PC-9 (cell line): ENCODE results near the gene ATF6. TPM values are rescaled to one million over a fixed set of nuclear protein-coding genes. Genes with fewer than 3 reads are reported as not detected.

Experiments
- BruUV-seq: library from RNA; stranded (reverse); fragments of 400-500 nt; replicated peaks from 2 replicates; lab custom pipeline; 2021; lab: Mats Ljungman, UMichigan
- CTCF ChIA-PET: fragments of 300-600 bp; sonication (Branson Sonifier 250); formaldehyde crosslinking; loops from one replicate; lab custom pipeline; 2022; ENCODE audit warnings: antibody characterized with exemption; lab: Charles Lee
- POLR2A ChIA-PET: fragments of 300-600 bp; sonication (Branson Sonifier 250); formaldehyde crosslinking; loops from one replicate; lab custom pipeline; 2022; ENCODE audit warnings: antibody characterized with exemption; ENCODE audit not compliant: unreplicated experiment; lab: Charles Lee
- DNase-seq, 2 experiments: peaks; one replicate each; pipeline versions ENCODE4 v3.0.0 to v3.0.0-alpha.2; 2015 to 2022; ENCODE audit warnings: mixed read lengths in 1 of 2
- H2AFZ ChIP-seq: fragments of 200-600 bp; sonication (generic); 2 replicates; pipeline ENCODE4 v1.8.1; 2017; ENCODE audit warnings: antibody characterized with exemption
- H3F3A ChIP-seq: fragments of 200-600 bp; sonication (generic); 2 replicates; pipeline ENCODE4 v1.8.1; 2017; ENCODE audit warnings: antibody characterized with exemption, mild to moderate bottlenecking, low read depth; ENCODE audit not compliant: insufficient read depth
- H3K27ac ChIP-seq: fragments of 200-600 bp; sonication (generic); 2 replicates; pipeline ENCODE4 v1.6.1; 2016; ENCODE audit warnings: mixed run types
- H3K27me3 ChIP-seq: fragments of 200-600 bp; sonication (generic); 2 replicates; pipeline ENCODE4 v1.6.1; 2016; ENCODE audit warnings: low read depth, mixed run types; ENCODE audit not compliant: insufficient read depth
- H3K36me3 ChIP-seq: fragments of 200-600 bp; sonication (generic); 2 replicates; pipeline ENCODE4 v1.6.1; 2016; ENCODE audit warnings: low read depth, mixed run types
- H3K4me1 ChIP-seq: fragments of 200-600 bp; sonication (generic); replicated peaks from 2 replicates; pipeline ENCODE4 v1.6.1; 2016; ENCODE audit warnings: mixed run types; ENCODE audit not compliant: insufficient read depth
- H3K4me2 ChIP-seq: fragments of 200-600 bp; sonication (generic); 2 replicates; pipeline ENCODE4 v1.6.1; 2017; ENCODE audit warnings: mixed run types
- H3K4me3 ChIP-seq: fragments of 200-600 bp; sonication (generic); 2 replicates; pipeline ENCODE4 v1.6.1; 2016; ENCODE audit warnings: mixed run types
- H3K79me2 ChIP-seq: fragments of 200-600 bp; sonication (generic); 2 replicates; pipeline ENCODE4 v1.6.1; 2017; ENCODE audit warnings: low read depth, mixed run types
- H3K9me2 ChIP-seq: fragments of 200-600 bp; sonication (generic); 2 replicates; pipeline ENCODE4 v1.8.1; 2017; ENCODE audit warnings: mild to moderate bottlenecking; ENCODE audit not compliant: insufficient read depth
- H3K9me3 ChIP-seq: fragments of 200-600 bp; sonication (generic); 2 replicates; pipeline ENCODE4 v1.8.1; 2016; ENCODE audit warnings: low read depth; ENCODE audit not compliant: insufficient read depth
- H4K20me1 ChIP-seq: fragments of 200-600 bp; sonication (generic); 2 replicates; pipeline ENCODE4 v1.8.1; 2017; ENCODE audit not compliant: insufficient read depth
- CTCF ChIP-seq: fragments of 200-600 bp; sonication (generic); conservative IDR thresholded peaks from 2 replicates; pipeline ENCODE4 v1.6.1; 2017; ENCODE audit warnings: mixed run types, antibody characterized with exemption, mild to moderate bottlenecking, moderate library complexity
- EZH2 ChIP-seq: fragments of 200-600 bp; sonication (generic); IDR thresholded peaks from 2 replicates; pipeline ENCODE4 v1.8.0; 2017; ENCODE audit warnings: antibody characterized with exemption, low read depth
- intact Hi-C: fragments of 100-400 bp; cut with micrococcal nuclease; formaldehyde crosslinking; loops from one replicate; pipeline ENCODE4 v1.10.0; 2022; ENCODE audit not compliant: unreplicated experiment
- total RNA-seq: library from RNA; stranded (reverse); gene quantifications from 2 replicates; pipeline ENCODE4 v1.2.3, GENCODE V29; 2021

Gene ATF6
- total RNA-seq, 1 experiment from 2014 or later, result 19.5 TPM

- H3K36me3 ChIP-seq, result no peaks in the 10 kb centered on the region
- POLR2A ChIA-PET, result no interaction called here
Measured at GRCh38 chr1:161770250-161770649, 4.1 kb downstream of the ATF6 start.

GRCh38 chr1:161771161-161771560 is 5.0 kb downstream of the ATF6 start:
- no peak overlapping the region for H3K4me3 ChIP-seq
- TF ChIP-seq EZH2 (no peak), CTCF (no peak)
- intact Hi-C loops, result no loop called here
- no peaks in the 10 kb centered on the region for H3K36me3 ChIP-seq
- no peak overlapping the region for H3K27ac ChIP-seq
- no peaks in the 10 kb centered on the region for H3K27me3 ChIP-seq
- no peaks in the 10 kb centered on the region for H3K9me2 ChIP-seq
- H3K9me3 ChIP-seq, result no peaks in the 10 kb centered on the region
- no peak for DNase-seq
- no peak overlapping the region for H3K4me2 ChIP-seq
- H3K79me2 ChIP-seq, result peaks cover 89% of the 10 kb centered on the region
- H4K20me1 ChIP-seq, result peaks cover 29% of the 10 kb centered on the region
- no peaks in the 10 kb centered on the region for H3F3A ChIP-seq
- BruUV-seq, result no TSS peak
- no peak overlapping the region for H2AFZ ChIP-seq
- peaks cover 11% of the 10 kb centered on the region for H3K4me1 ChIP-seq
- ChIA-PET CTCF (interaction anchor here (0.6 kb wide), 1 partner anchor 188 kb away, joined by 4 read pairs; no protein-coding TSS in a partner anchor), POLR2A (no interaction called here)

More at GRCh38 chr1:161770250-161770649, 4.1 kb downstream of the ATF6 start:
- intact Hi-C loops, result no loop called here
- no peak overlapping the region for H3K4me3 ChIP-seq
- CTCF ChIA-PET, result no interaction called here
- peaks cover 86% of the 10 kb centered on the region for H3K79me2 ChIP-seq
- H3K4me2 ChIP-seq, result no peak overlapping the region
- H4K20me1 ChIP-seq, result peaks cover 23% of the 10 kb centered on the region
- BruUV-seq, result no TSS peak
- H3K27ac ChIP-seq, result no peak overlapping the region
- H3K9me3 ChIP-seq, result no peaks in the 10 kb centered on the region
- DNase-seq, result no peak
- no peaks in the 10 kb centered on the region for H3K27me3 ChIP-seq
- H3K9me2 ChIP-seq, result no peaks in the 10 kb centered on the region
- peaks cover 11% of the 10 kb centered on the region for H3K4me1 ChIP-seq
- TF ChIP-seq CTCF (no peak), EZH2 (no peak)
- no peak overlapping the region for H2AFZ ChIP-seq
- H3F3A ChIP-seq, result peaks cover 5% of the 10 kb centered on the region; the same call in 1 of the 2 replicates

DNA sequence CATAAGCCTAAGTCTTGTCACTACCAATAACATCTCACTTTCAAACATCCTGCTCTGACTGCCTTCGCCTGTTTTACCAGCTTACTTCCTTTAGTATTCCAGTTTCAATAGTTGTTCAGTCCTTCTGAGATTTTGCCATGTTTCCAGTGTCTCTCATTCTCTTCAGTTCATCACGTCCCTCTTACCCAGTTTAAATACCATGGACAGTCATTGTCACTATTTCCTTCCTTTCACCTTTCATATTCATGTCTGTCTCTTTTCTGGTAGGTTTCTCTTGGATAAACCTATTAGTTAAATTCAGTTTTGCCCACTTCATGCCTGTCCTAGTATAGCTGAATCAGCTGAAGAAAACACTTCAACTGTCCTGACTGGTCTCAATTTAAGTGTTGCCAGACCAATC is 5.9 kb downstream of the ATF6 start:
- H4K20me1 ChIP-seq, result peaks cover 36% of the 10 kb centered on the region
- no peak overlapping the region for H2AFZ ChIP-seq
- no peak overlapping the region for H3K4me3 ChIP-seq
- H3K4me1 ChIP-seq, result peaks cover 10% of the 10 kb centered on the region
- H3K27me3 ChIP-seq, result no peaks in the 10 kb centered on the region
- H3K36me3 ChIP-seq, result no peaks in the 10 kb centered on the region
- TF ChIP-seq CTCF (no peak), EZH2 (no peak)
- H3F3A ChIP-seq, result no peaks in the 10 kb centered on the region
- no peak overlapping the region for H3K27ac ChIP-seq
- BruUV-seq, result no TSS peak
- H3K9me3 ChIP-seq, result no peaks in the 10 kb centered on the region
- DNase-seq, result no peak
- no peak overlapping the region for H3K4me2 ChIP-seq
- peaks cover 86% of the 10 kb centered on the region for H3K79me2 ChIP-seq
- CTCF ChIA-PET, result no interaction called here
- intact Hi-C loops, result no loop called here
- H3K9me2 ChIP-seq, result no peaks in the 10 kb centered on the region
- POLR2A ChIA-PET, result no interaction called here
